Keratinocyte (primary cell): ENCODE measurements around the gene SLC25A21. TPM values are rescaled to one million over a fixed set of nuclear protein-coding genes. Genes with fewer than 3 reads are reported as not detected.

Experiments
- DNase-seq: peaks from one replicate; pipeline ENCODE4 v3.0.0-alpha.2; 2011; ENCODE audit warnings: low read depth, missing footprints, low spot score
- FAIRE-seq: peaks from 2 replicates; lab custom pipeline; 2011; peaks lifted over from hg19 to GRCh38; lab: Jason Lieb, UNC
- H2AFZ ChIP-seq: 2 replicates; pipeline ENCODE4 v1.6.0; 2012; ENCODE audit warnings: low read length, control low read depth, inconsistent platforms; ENCODE audit not compliant: control insufficient read depth
- H3K27ac ChIP-seq: 2 replicates; pipeline ENCODE4 v1.5.1; 2011; ENCODE audit warnings: low read length; ENCODE audit not compliant: control insufficient read depth, insufficient read depth
- H3K27me3 ChIP-seq: 3 replicates; pipeline ENCODE4 v1.6.0; 2011; ENCODE audit warnings: low read length; ENCODE audit not compliant: control insufficient read depth, insufficient read depth; ENCODE audit errors: extremely low read depth
- H3K36me3 ChIP-seq, 2 experiments: 2 replicates in 1 of 2; 3 replicates in 1 of 2; pipeline ENCODE4 v1.5.1; 2011; ENCODE audit warnings: low read length in 2 of 2, mild to moderate bottlenecking in 1 of 2; ENCODE audit not compliant: control insufficient read depth in 2 of 2, insufficient read depth in 2 of 2; ENCODE audit errors: extremely low read depth in 1 of 2
- H3K4me1 ChIP-seq: 3 replicates; pipeline ENCODE4 v1.5.1; 2011; ENCODE audit warnings: low read length; ENCODE audit not compliant: control insufficient read depth, insufficient read depth; ENCODE audit errors: extremely low read depth
- H3K4me2 ChIP-seq: 3 replicates; pipeline ENCODE4 v1.6.0; 2011; ENCODE audit warnings: low read depth, low read length; ENCODE audit not compliant: control insufficient read depth, insufficient read depth; ENCODE audit errors: extremely low read depth
- H3K4me3 ChIP-seq, 3 experiments: fragments of 200-600 bp in 1 of 3; sonication (generic) in 1 of 3; 2 replicates in 2 of 3; 3 replicates in 1 of 3; pipeline ENCODE4 v1.5.1; 2011 to 2016; ENCODE audit warnings: low read length in 3 of 3, mild to moderate bottlenecking in 3 of 3, control low read depth in 2 of 3, inconsistent platforms in 1 of 3, low read depth in 1 of 3, mixed read lengths in 1 of 3, mixed run types in 1 of 3, moderate library complexity in 1 of 3; ENCODE audit not compliant: control insufficient read depth in 2 of 3, insufficient read depth in 2 of 3; ENCODE audit errors: extremely low read depth in 1 of 3
- H3K79me2 ChIP-seq: 2 replicates; pipeline ENCODE4 v1.6.0; 2012; ENCODE audit warnings: low read length; ENCODE audit not compliant: control insufficient read depth, insufficient read depth
- H3K9ac ChIP-seq: 3 replicates; pipeline ENCODE4 v1.6.0; 2011; ENCODE audit warnings: low read length; ENCODE audit not compliant: control insufficient read depth, insufficient read depth; ENCODE audit errors: extremely low read depth
- H3K9me1 ChIP-seq: 3 replicates; pipeline ENCODE4 v1.6.0; 2011; ENCODE audit warnings: low read length; ENCODE audit not compliant: control insufficient read depth, insufficient read depth; ENCODE audit errors: extremely low read depth
- H3K9me3 ChIP-seq: 2 replicates; pipeline ENCODE4 v1.5.1; 2012; ENCODE audit warnings: low read depth, low read length; ENCODE audit not compliant: control insufficient read depth
- H4K20me1 ChIP-seq: 3 replicates; pipeline ENCODE4 v1.6.0; 2011; ENCODE audit warnings: low read length; ENCODE audit not compliant: control insufficient read depth, insufficient read depth; ENCODE audit errors: extremely low read depth
- EZH2 ChIP-seq: IDR thresholded peaks from one replicate; pipeline ENCODE4 v1.6.1; 2012; ENCODE audit warnings: inconsistent platforms, mild to moderate bottlenecking, low read length, moderate library complexity
- dilution Hi-C: fragments of 300-500 bp; cut with MboI; formaldehyde crosslinking; loops from one replicate; pipeline ENCODE4 v1.7.0; 2020; ENCODE audit warnings: low sequenced_read_pairs; ENCODE audit not compliant: extremely low pct_ligation_motif_present
- polyA plus RNA-seq, 5 experiments: library from polyadenylated mRNA; depleted of rRNA in 3 of 5; stranded (reverse) in 3 of 5; stranded (forward) in 1 of 5; unstranded in 1 of 5; fragments of >200 nt; gene quantifications; 1 replicate in 1 of 5; 2 replicates in 3 of 5; 3 replicates in 1 of 5; pipeline versions ENCODE4 v1.2.1 to v1.2.3, GENCODE V29; 2011 to 2012; ENCODE audit warnings: missing spikeins in 2 of 5, low read depth in 1 of 5, low replicate concordance in 1 of 5
- TF ChIP-seq, protein P1 (sequence below), 3 experiments: IDR thresholded peaks in 1 of 3; conservative IDR thresholded peaks in 1 of 3; optimal IDR thresholded peaks in 1 of 3; 2 replicates in 2 of 3; 3 replicates in 1 of 3; pipeline versions ENCODE3 to v1.5.1; 2011; ENCODE audit warnings: low read length in 3 of 3, mild to moderate bottlenecking in 3 of 3, moderate library complexity in 2 of 3, control low read depth in 1 of 3, inconsistent platforms in 1 of 3; ENCODE audit not compliant: insufficient read depth in 2 of 3; ENCODE audit errors: extremely low read depth in 1 of 3

The SLC25A21 gene
- polyA plus RNA-seq, 1 donor (not counting 4 experiments of a cell fraction or from before 2014, with no cell fraction given) = 0.66 TPM

DNA sequence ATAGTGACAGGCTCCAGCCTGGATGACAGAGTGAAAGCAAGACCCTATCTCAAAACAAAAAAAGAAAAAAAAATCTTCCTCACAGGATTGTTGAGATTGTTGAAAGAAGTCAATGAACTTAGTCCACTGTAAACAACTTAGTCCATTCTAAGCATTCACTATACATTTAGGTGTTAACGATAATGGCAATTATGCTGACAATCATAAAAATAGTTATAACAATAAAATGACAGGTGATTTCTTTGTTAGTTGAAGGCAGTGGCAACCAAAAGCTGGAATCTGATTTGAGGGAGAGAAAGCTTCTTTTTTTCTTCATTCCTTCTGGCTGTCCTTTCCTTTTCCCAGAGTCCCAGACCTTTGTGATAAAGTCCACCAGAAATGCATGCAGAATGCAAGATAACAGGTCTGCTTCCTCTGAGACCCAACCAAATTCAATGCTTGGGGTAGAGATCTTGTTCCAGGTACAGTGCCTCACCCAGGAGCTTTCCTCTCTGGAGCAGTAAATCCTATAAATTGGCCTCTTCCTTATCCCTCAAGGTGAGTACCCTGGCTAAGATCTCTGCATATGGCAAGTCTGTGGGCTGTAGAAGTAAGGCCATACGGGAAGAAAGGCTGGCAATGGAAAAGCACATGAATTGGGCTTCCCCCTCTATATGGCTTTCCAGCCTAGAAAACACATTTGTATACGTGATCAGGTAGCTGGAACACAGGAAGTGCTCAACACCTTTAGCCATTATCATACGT lies 458.3 kb downstream of the SLC25A21 start:
- dilution Hi-C loops = no loop called here
- H3K36me3 ChIP-seq = no peaks in the 10 kb centered on the region
- no peak overlapping the region for H3K27ac ChIP-seq
- TF ChIP-seq, protein P1, sequence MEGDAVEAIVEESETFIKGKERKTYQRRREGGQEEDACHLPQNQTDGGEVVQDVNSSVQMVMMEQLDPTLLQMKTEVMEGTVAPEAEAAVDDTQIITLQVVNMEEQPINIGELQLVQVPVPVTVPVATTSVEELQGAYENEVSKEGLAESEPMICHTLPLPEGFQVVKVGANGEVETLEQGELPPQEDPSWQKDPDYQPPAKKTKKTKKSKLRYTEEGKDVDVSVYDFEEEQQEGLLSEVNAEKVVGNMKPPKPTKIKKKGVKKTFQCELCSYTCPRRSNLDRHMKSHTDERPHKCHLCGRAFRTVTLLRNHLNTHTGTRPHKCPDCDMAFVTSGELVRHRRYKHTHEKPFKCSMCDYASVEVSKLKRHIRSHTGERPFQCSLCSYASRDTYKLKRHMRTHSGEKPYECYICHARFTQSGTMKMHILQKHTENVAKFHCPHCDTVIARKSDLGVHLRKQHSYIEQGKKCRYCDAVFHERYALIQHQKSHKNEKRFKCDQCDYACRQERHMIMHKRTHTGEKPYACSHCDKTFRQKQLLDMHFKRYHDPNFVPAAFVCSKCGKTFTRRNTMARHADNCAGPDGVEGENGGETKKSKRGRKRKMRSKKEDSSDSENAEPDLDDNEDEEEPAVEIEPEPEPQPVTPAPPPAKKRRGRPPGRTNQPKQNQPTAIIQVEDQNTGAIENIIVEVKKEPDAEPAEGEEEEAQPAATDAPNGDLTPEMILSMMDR (optimal IDR thresholded peaks at IDR 0.05 in 1 of 3, IDR thresholded peaks at IDR 0.05 in 1 of 3, conservative IDR thresholded peaks at IDR 0.05 in 1 of 3; ENCODE audit: extremely low read depth in 1 of 3, insufficient read depth in 2 of 3, low read length in 3 of 3) = no peak
- no peak for TF ChIP-seq EZH2
- DNase-seq (no peak), FAIRE-seq (no peak)
- no peaks in the 10 kb centered on the region for H4K20me1 ChIP-seq
- no peaks in the 10 kb centered on the region for H3K79me2 ChIP-seq
- H3K9ac ChIP-seq = no peak overlapping the region
- no peak overlapping the region for H3K4me3 ChIP-seq
- H2AFZ ChIP-seq = no peak overlapping the region
- no peaks in the 10 kb centered on the region for H3K9me1 ChIP-seq
- no peaks in the 10 kb centered on the region for H3K4me1 ChIP-seq
- H3K4me2 ChIP-seq = no peak overlapping the region
- no peaks in the 10 kb centered on the region for H3K27me3 ChIP-seq
- no peaks in the 10 kb centered on the region for H3K9me3 ChIP-seq

DNA sequence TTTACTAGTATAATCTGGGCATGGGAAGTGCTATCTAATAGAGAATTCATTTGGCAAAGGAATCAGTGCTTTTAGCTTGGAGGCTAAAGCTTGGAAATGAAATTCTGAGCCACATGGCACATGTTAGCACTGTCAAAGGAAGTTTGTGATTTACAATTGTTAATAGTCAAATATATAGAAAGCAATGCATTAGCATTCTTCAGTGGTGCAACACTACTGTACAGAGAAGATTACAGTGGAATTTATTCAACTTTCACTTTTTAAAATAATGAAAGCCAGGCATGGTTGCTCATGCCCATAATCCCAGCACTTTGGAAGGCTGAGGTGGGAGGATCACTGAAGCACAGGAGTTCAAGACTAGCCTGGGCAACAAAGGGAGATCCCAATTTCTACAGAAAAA lies 464.8 kb downstream of the SLC25A21 start:
- no peak for FAIRE-seq
- H3K79me2 ChIP-seq = no peaks in the 10 kb centered on the region

More for the DNA sequence above, 464.8 kb downstream of the SLC25A21 start:
- Histone ChIP-seq H3K27ac (no peak overlapping the region), H3K9me1 (no peaks in the 10 kb centered on the region), H4K20me1 (no peaks in the 10 kb centered on the region), H3K27me3 (no peaks in the 10 kb centered on the region), H3K4me2 (no peak overlapping the region), H3K4me1 (no peaks in the 10 kb centered on the region), H3K36me3 (no peaks in the 10 kb centered on the region), H3K4me3 (no peak overlapping the region), H3K9me3 (no peaks in the 10 kb centered on the region), H3K9ac (no peak overlapping the region), H2AFZ (no peak overlapping the region)
- no peak for DNase-seq
- dilution Hi-C loops = no loop called here
- TF ChIP-seq EZH2 = no peak
- TF ChIP-seq, protein P1 (optimal IDR thresholded peaks at IDR 0.05 in 1 of 3, IDR thresholded peaks at IDR 0.05 in 1 of 3, conservative IDR thresholded peaks at IDR 0.05 in 1 of 3; ENCODE audit: extremely low read depth in 1 of 3, insufficient read depth in 2 of 3, low read length in 3 of 3) = no peak
